Mesendoderm (in vitro differentiated cells): ENCODE data around the gene RRAD.
"Not testable (repeated sequence)": the region's sequence is repeated elsewhere in the genome, so short reads cannot be mapped to it uniquely, and the experiment has no call there.

Experiments used
- DNase-seq: peaks from one replicate; pipeline ENCODE4 v3.0.0; 2013
- H2AK5ac ChIP-seq: 2 replicates; pipeline ENCODE4 v1.6.1; 2013; ENCODE audit warnings: low read length, inconsistent platforms
- H2BK120ac ChIP-seq: 2 replicates; pipeline ENCODE4 v1.6.1; 2013; ENCODE audit warnings: low read depth, mild to moderate bottlenecking, low read length, moderate library complexity, mixed read lengths
- H2BK15ac ChIP-seq: replicated peaks from 2 replicates; pipeline ENCODE4 v1.6.1; 2013; ENCODE audit warnings: low read depth, mild to moderate bottlenecking, moderate library complexity
- H2BK5ac ChIP-seq: 2 replicates; pipeline ENCODE4 v1.6.1; 2013; ENCODE audit warnings: low read length, inconsistent platforms
- H3K18ac ChIP-seq: 2 replicates; pipeline ENCODE4 v1.6.1; 2013; ENCODE audit warnings: mild to moderate bottlenecking, low read length, mixed read lengths
- H3K23ac ChIP-seq: one replicate; pipeline ENCODE4 v1.6.1; 2013; ENCODE audit warnings: low read length
- H3K27ac ChIP-seq: 2 replicates; pipeline ENCODE4 v1.5.1; 2013; ENCODE audit warnings: low read depth, mild to moderate bottlenecking, inconsistent platforms, low read length, moderate library complexity
- H3K27me3 ChIP-seq: 2 replicates; pipeline ENCODE4 v1.6.1; 2013; ENCODE audit warnings: low read length, control low read depth, mild to moderate bottlenecking, inconsistent platforms; ENCODE audit not compliant: insufficient read depth, poor library complexity
- H3K36me3 ChIP-seq: 2 replicates; pipeline ENCODE4 v1.6.1; 2013; ENCODE audit warnings: low read length, inconsistent platforms; ENCODE audit not compliant: control insufficient read depth, insufficient read depth
- H3K4ac ChIP-seq: one replicate; pipeline ENCODE4 v1.6.1; 2013; ENCODE audit warnings: low read depth, mild to moderate bottlenecking, low read length, moderate library complexity
- H3K4me1 ChIP-seq: 2 replicates; pipeline ENCODE4 v1.6.1; 2013; ENCODE audit warnings: low read depth, low read length, inconsistent platforms; ENCODE audit not compliant: control insufficient read depth
- H3K4me2 ChIP-seq: 2 replicates; pipeline ENCODE4 v1.6.1; 2013; ENCODE audit warnings: low read length
- H3K4me3 ChIP-seq: 2 replicates; pipeline ENCODE4 v1.5.1; 2013; ENCODE audit warnings: mild to moderate bottlenecking, low read length
- H3K56ac ChIP-seq: one replicate; pipeline ENCODE4 v1.6.1; 2013; ENCODE audit warnings: low read length
- H3K79me1 ChIP-seq: 2 replicates; pipeline ENCODE4 v1.6.1; 2013; ENCODE audit warnings: low read length, inconsistent platforms
- H3K79me2 ChIP-seq: 2 replicates; pipeline ENCODE4 v1.6.1; 2013; ENCODE audit warnings: mild to moderate bottlenecking, low read length; ENCODE audit not compliant: control insufficient read depth, insufficient read depth
- H3K9ac ChIP-seq: 2 replicates; pipeline ENCODE4 v1.6.1; 2013; ENCODE audit warnings: low read length, inconsistent platforms
- H4K5ac ChIP-seq: one replicate; pipeline ENCODE4 v1.6.1; 2013; ENCODE audit warnings: low read length
- H4K8ac ChIP-seq: one replicate; pipeline ENCODE4 v1.6.1; 2013; ENCODE audit warnings: low read depth, mild to moderate bottlenecking, control low read depth, low read length, moderate library complexity
- WGBS: extraction: QIAGEN DNeasy Blood & Tissue Kit; methylation state at CpG from one replicate; pipeline ENCODE4 v1.1.7; 2013; ENCODE audit warnings: low lambda C conversion rate, missing lambda C conversion rate; ENCODE audit not compliant: insufficient coverage; ENCODE audit errors: extremely low coverage; 5-methylcytosine and 5-hydroxymethylcytosine counted together

Gene RRAD

GRCh38 chr16:66960270-66960669 lies 34.9 kb upstream of the RRAD start:
- no peak overlapping the region for H3K4me2 ChIP-seq
- H3K36me3 ChIP-seq, result no peaks in the 10 kb centered on the region
- no peak for DNase-seq
- H3K18ac ChIP-seq, result no peak overlapping the region
- H3K56ac ChIP-seq, result no peak overlapping the region
- no peaks in the 10 kb centered on the region for H3K4me1 ChIP-seq
- H3K79me1 ChIP-seq, result no peaks in the 10 kb centered on the region
- no peak overlapping the region for H2BK5ac ChIP-seq
- WGBS, result no CpG with 5 or more reads among the region's 1 CpG
- H4K5ac ChIP-seq, result no peak overlapping the region
- no peak overlapping the region for H2BK15ac ChIP-seq
- H3K79me2 ChIP-seq, result no peaks in the 10 kb centered on the region
- H3K27ac ChIP-seq, result no peak overlapping the region
- H3K4ac ChIP-seq, result no peak overlapping the region
- no peak overlapping the region for H3K23ac ChIP-seq
- no peak overlapping the region for H4K8ac ChIP-seq
- no peak overlapping the region for H2BK120ac ChIP-seq
- no peak overlapping the region for H3K4me3 ChIP-seq
- no peak overlapping the region for H3K9ac ChIP-seq
- H2AK5ac ChIP-seq, result no peak overlapping the region
- H3K27me3 ChIP-seq, result no peaks in the 10 kb centered on the region

- no peak overlapping the region for H3K23ac ChIP-seq
- no peaks in the 10 kb centered on the region for H3K79me1 ChIP-seq
- no peak overlapping the region for H3K4me2 ChIP-seq
- H4K5ac ChIP-seq, result no peak overlapping the region
- WGBS, result no CpG with 5 or more reads among the region's 5 CpGs
- no peaks in the 10 kb centered on the region for H3K36me3 ChIP-seq
- H2BK15ac ChIP-seq, result no peak overlapping the region
- H3K4me1 ChIP-seq, result no peaks in the 10 kb centered on the region
- no peak overlapping the region for H2BK120ac ChIP-seq
- H3K27ac ChIP-seq, result no peak overlapping the region
- H3K4me3 ChIP-seq, result no peak overlapping the region
- no peaks in the 10 kb centered on the region for H3K79me2 ChIP-seq
- no peak overlapping the region for H3K56ac ChIP-seq
- H3K4ac ChIP-seq, result no peak overlapping the region
- H3K18ac ChIP-seq, result no peak overlapping the region
- H2AK5ac ChIP-seq, result no peak overlapping the region
- no peak for DNase-seq
- H3K9ac ChIP-seq, result no peak overlapping the region
- no peak overlapping the region for H4K8ac ChIP-seq
- no peaks in the 10 kb centered on the region for H3K27me3 ChIP-seq
- H2BK5ac ChIP-seq, result no peak overlapping the region
Measured at GRCh38 chr16:66959704-66960161, 34.4 kb upstream of the RRAD start.

GRCh38 chr16:66958857-66959703 lies 33.7 kb upstream of the RRAD start:
- no peak overlapping the region for H4K8ac ChIP-seq
- H3K4me2 ChIP-seq, result no peak overlapping the region
- WGBS, result no CpG with 5 or more reads among the region's 7 CpGs
- H3K27me3 ChIP-seq, result no peaks in the 10 kb centered on the region
- no peak overlapping the region for H2BK15ac ChIP-seq
- no peak overlapping the region for H2BK120ac ChIP-seq
- H3K4me1 ChIP-seq, result no peaks in the 10 kb centered on the region
- H3K18ac ChIP-seq, result no peak overlapping the region
- H3K36me3 ChIP-seq, result no peaks in the 10 kb centered on the region
- H3K4ac ChIP-seq, result no peak overlapping the region
- no peak overlapping the region for H3K27ac ChIP-seq
- no peak overlapping the region for H3K56ac ChIP-seq
- no peak overlapping the region for H2BK5ac ChIP-seq
- no peak overlapping the region for H3K23ac ChIP-seq
- H2AK5ac ChIP-seq, result no peak overlapping the region
- no peaks in the 10 kb centered on the region for H3K79me2 ChIP-seq
- H4K5ac ChIP-seq, result no peak overlapping the region
- no peak for DNase-seq
- H3K9ac ChIP-seq, result no peak overlapping the region
- H3K79me1 ChIP-seq, result no peaks in the 10 kb centered on the region
- no peak overlapping the region for H3K4me3 ChIP-seq

GRCh38 chr16:66956154-66956457 lies 30.8 kb upstream of the RRAD start:
- not testable (repeated sequence) for H3K23ac ChIP-seq, H3K4me3 ChIP-seq, H3K4me1 ChIP-seq, H4K5ac ChIP-seq, H3K4me2 ChIP-seq, H2BK5ac ChIP-seq, H3K36me3 ChIP-seq, H2AK5ac ChIP-seq, H4K8ac ChIP-seq, H3K4ac ChIP-seq, H2BK15ac ChIP-seq, H3K56ac ChIP-seq, H3K18ac ChIP-seq, H3K27ac ChIP-seq, H3K9ac ChIP-seq, DNase-seq, H2BK120ac ChIP-seq, H3K27me3 ChIP-seq, H3K79me2 ChIP-seq, H3K79me1 ChIP-seq
- WGBS, result no CpG with 5 or more reads among the region's 1 CpG

- H3K18ac ChIP-seq, H3K4me1 ChIP-seq, H4K5ac ChIP-seq, H2BK15ac ChIP-seq, H4K8ac ChIP-seq, H2BK5ac ChIP-seq, H3K4me2 ChIP-seq, H3K36me3 ChIP-seq, H2AK5ac ChIP-seq, H3K27ac ChIP-seq, H3K56ac ChIP-seq, H3K23ac ChIP-seq, H3K4ac ChIP-seq, H3K79me2 ChIP-seq, H3K4me3 ChIP-seq, H2BK120ac ChIP-seq, H3K27me3 ChIP-seq, DNase-seq, H3K79me1 ChIP-seq, H3K9ac ChIP-seq: not testable (repeated sequence)
- WGBS, result no CpG with 5 or more reads among the region's 17 CpGs
Measured at GRCh38 chr16:66955363-66956153, 30.2 kb upstream of the RRAD start.
